Lower leg skin (tissue), 4 donors: ENCODE measurements around the gene CD19. TPM values are rescaled to one million over a fixed set of nuclear protein-coding genes. Genes with fewer than 3 reads are reported as not detected.
"Not testable (repeated sequence)": the region's sequence is repeated elsewhere in the genome, so short reads cannot be mapped to it uniquely, and the experiment has no call there.

Experiments used
- DNase-seq, 2 donors: peaks; one replicate each; pipeline ENCODE4 v3.0.0-alpha.2; 2019; ENCODE audit warnings: low spot score in 2 of 2
- H3K4me3 ChIP-seq: fragments of 200-600 bp; sonication (generic); 2 replicates; pipeline ENCODE4 v1.5.1; 2017; ENCODE audit warnings: mild to moderate bottlenecking, low read depth; ENCODE audit not compliant: poor library complexity, severe bottlenecking
- POLR2A ChIP-seq, 2 donors: fragments of 450-650 bp; IDR thresholded peaks; one replicate each; pipeline ENCODE4 v1.6.1; 2016 to 2017; ENCODE audit warnings: antibody characterized with exemption in 2 of 2, mild to moderate bottlenecking in 1 of 2, moderate library complexity in 1 of 2
- WGBS, 2 donors: methylation state at CpG; one replicate each; pipeline ENCODE4 v1.1.5; 2018; 5-methylcytosine and 5-hydroxymethylcytosine counted together
- intact Hi-C: fragments of 100-400 bp; cut with DNase I; formaldehyde crosslinking; loops from one replicate; pipeline ENCODE4 v1.15.0; 2023; ENCODE audit warnings: low total_unique reads
- total RNA-seq, 4 donors: library from RNA; depleted of rRNA; stranded (reverse); fragments of >200 nt; gene quantifications; one replicate each; pipeline ENCODE4 v1.1.0, GENCODE V29; 2016
- TF ChIP-seq, protein P1 (sequence below), 3 donors: fragments of 450-650 bp; IDR thresholded peaks; one replicate each; pipeline ENCODE4 v1.5.1; 2016; ENCODE audit warnings: antibody characterized with exemption in 3 of 3, mild to moderate bottlenecking in 3 of 3, moderate library complexity in 2 of 3

Gene CD19
- total RNA-seq, 4 donors from 2014 or later: 0.26 to 1.1 TPM; not detected in 2

DNA sequence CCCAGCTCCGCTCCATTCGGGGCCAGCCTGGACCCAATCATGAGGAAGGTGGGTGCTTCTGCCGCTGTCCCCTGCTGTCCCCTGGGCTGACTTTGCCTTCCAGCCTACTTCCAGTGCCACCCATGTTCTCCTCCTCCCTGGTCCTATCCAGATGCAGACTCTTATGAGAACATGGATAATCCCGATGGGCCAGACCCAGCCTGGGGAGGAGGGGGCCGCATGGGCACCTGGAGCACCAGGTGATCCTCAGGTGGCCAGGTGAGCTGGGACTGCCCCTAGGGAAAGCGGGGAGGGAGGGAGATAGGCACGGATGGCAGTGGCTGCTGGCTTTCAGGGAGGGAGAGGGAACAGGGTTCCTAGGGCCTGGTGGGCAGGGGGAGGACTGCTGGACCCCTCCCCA, 7.0 kb downstream of the CD19 start:
- H3K4me3 ChIP-seq: no peak overlapping the region
- TF ChIP-seq POLR2A (IDR thresholded peaks at IDR 0.05): no peak
- TF ChIP-seq, protein P1, sequence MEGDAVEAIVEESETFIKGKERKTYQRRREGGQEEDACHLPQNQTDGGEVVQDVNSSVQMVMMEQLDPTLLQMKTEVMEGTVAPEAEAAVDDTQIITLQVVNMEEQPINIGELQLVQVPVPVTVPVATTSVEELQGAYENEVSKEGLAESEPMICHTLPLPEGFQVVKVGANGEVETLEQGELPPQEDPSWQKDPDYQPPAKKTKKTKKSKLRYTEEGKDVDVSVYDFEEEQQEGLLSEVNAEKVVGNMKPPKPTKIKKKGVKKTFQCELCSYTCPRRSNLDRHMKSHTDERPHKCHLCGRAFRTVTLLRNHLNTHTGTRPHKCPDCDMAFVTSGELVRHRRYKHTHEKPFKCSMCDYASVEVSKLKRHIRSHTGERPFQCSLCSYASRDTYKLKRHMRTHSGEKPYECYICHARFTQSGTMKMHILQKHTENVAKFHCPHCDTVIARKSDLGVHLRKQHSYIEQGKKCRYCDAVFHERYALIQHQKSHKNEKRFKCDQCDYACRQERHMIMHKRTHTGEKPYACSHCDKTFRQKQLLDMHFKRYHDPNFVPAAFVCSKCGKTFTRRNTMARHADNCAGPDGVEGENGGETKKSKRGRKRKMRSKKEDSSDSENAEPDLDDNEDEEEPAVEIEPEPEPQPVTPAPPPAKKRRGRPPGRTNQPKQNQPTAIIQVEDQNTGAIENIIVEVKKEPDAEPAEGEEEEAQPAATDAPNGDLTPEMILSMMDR (IDR thresholded peaks at IDR 0.05): no peak
- 79 to 81% methylated on average over 7 of the region's 7 CpGs for WGBS, 2 donors
- intact Hi-C loops: no loop called here
- DNase-seq: peak in 1 of 2 donors; percentile 59

DNA sequence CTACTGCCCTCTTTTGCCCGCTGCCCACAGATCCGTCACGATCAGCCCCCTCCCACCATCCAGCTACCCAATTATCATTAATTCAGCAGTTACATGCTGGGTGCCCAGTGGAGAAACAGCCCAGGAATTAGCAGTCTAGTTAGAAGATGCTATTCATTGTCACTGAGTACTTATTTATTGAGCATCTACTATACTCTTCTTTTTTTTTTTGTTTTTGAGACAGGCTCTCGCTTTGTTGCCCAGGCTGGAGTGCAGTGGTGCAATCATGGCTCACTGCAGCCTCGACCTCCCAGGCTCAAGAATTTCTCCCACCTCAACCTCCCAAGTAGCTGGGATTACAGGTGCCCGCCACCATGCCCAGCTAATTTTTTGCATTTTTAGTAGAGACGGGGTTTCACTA, 8.1 kb downstream of the CD19 start:
- WGBS, 2 donors: 90 to 93% methylated on average over 7 of the region's 7 CpGs
- H3K4me3 ChIP-seq, intact Hi-C loops, DNase-seq: not testable (repeated sequence)

- no peak for TF ChIP-seq POLR2A (IDR thresholded peaks at IDR 0.05)
- TF ChIP-seq, protein P1 (IDR thresholded peaks at IDR 0.05): no peak
- H3K4me3 ChIP-seq: no peak overlapping the region
- no peak for DNase-seq
- intact Hi-C loops: no loop called here
Measured at GRCh38 chr16:28943281-28943680, 11.5 kb downstream of the CD19 start.

GRCh38 chr16:28946681-28947080, 14.9 kb downstream of the CD19 start:
- intact Hi-C loops: loop anchor here (5.0 kb wide), 1 partner anchor 69 kb away; the partner anchor contains the start of gene ATP2A1
- no peak overlapping the region for H3K4me3 ChIP-seq
- DNase-seq: no peak
- TF ChIP-seq, protein P1 (IDR thresholded peaks at IDR 0.05): no peak
- TF ChIP-seq POLR2A (IDR thresholded peaks at IDR 0.05): no peak
- WGBS, 2 donors: 66% methylated on average over 4 of the region's 4 CpGs

DNA sequence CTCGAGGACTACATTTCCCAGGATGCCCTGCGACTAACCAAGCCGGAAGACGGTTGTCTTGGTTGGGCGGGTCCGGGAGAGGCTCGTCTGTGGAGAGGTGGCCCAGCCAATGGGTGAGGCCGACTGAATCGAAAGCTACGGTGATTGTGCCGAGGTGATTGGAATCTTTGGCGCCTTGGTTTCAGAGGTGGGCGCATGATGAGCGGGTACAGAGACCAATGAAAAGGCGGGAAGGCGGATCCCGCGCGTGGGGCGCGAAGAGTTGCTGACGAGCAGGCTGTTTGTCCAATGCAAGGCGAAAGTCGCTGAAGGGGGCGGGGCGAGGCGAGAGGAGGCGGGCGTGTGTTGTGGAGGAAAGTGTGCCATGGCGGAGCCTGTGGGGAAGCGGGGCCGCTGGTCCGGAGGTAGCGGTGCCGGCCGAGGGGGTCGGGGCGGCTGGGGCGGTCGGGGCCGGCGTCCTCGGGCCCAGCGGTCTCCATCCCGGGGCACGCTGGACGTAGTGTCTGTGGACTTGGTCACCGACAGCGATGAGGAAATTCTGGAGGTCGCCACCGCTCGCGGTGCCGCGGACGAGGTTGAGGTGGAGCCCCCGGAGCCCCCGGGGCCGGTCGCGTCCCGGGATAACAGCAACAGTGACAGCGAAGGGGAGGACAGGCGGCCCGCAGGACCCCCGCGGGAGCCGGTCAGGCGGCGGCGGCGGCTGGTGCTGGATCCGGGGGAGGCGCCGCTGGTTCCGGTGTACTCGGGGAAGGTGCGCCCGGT, 19.1 kb downstream of the CD19 start, which contains the start of gene NFATC2IP:
NFATC2IP (plus strand) TSS at position 290 of the 762 bp plus-strand sequence; CDS start at position 365, 75 bp downstream.
- 0 to 2% methylated on average over 55 to 68 of the region's 79 CpGs for WGBS, 2 donors
- peak; percentile 100 for DNase-seq
- TF ChIP-seq, protein P1 (IDR thresholded peaks at IDR 0.05): no peak
- no peak for TF ChIP-seq POLR2A (IDR thresholded peaks at IDR 0.05)
- intact Hi-C loops: no loop called here
- peak within 1 kb of the TSS; percentile 88 for H3K4me3 ChIP-seq

DNA sequence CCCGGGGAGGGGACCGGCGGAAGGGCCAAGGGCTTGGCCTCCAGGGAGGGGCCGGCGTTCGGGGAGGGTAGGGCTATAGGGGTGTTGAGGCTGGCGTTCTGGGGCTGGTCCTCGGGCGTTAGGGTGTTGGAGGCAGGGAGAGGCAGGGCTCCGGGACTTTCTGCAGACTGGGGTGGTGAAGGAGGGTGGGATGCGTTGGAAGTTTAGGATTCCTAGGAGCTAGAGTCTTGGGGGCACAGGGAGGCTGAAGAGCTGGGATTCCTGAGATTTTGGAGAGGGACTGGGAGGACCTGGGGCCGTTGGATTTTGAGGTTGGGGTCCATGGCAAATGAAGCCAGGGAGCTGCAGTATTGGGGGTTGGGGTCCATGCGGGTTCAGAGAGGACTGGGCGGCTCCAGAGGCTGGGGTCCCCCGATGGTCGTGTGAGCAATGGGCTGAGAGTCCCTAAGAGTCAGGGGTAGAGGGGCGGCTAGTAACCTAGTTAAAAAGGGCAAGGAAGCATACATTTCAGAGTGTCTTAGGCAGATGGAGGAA, 19.7 kb downstream of the CD19 start:
- H3K4me3 ChIP-seq: peak overlapping the region; percentile 88
- DNase-seq: peak in 1 of 2 donors; percentile 35
- no peak for TF ChIP-seq POLR2A (IDR thresholded peaks at IDR 0.05)
- TF ChIP-seq, protein P1 (IDR thresholded peaks at IDR 0.05): no peak
- 2 to 5% methylated on average over 17 of the region's 17 CpGs for whole genome bisulfite sequencing, 2 donors
- intact Hi-C loops: no loop called here
